GM19463 (cell line): ENCODE results near the gene NMRK2.
"Not testable (repeated sequence)": the region's sequence is repeated elsewhere in the genome, so short reads cannot be mapped to it uniquely, and the experiment has no call there.

Experiments used
- ATAC-seq: cut with Tn5 transposase; IDR thresholded peaks from one replicate; pipeline ENCODE4 v1.9.1; 2021; ENCODE audit warnings: mild to moderate bottlenecking, moderate library complexity; ENCODE audit not compliant: unreplicated experiment

Gene NMRK2

GRCh38 chr19:3963458-3964255 is 30.8 kb downstream of the NMRK2 start:
- no peak for ATAC-seq

- ATAC-seq = no peak
Measured at GRCh38 chr19:3964256-3965194, 31.7 kb downstream of the NMRK2 start.

DNA sequence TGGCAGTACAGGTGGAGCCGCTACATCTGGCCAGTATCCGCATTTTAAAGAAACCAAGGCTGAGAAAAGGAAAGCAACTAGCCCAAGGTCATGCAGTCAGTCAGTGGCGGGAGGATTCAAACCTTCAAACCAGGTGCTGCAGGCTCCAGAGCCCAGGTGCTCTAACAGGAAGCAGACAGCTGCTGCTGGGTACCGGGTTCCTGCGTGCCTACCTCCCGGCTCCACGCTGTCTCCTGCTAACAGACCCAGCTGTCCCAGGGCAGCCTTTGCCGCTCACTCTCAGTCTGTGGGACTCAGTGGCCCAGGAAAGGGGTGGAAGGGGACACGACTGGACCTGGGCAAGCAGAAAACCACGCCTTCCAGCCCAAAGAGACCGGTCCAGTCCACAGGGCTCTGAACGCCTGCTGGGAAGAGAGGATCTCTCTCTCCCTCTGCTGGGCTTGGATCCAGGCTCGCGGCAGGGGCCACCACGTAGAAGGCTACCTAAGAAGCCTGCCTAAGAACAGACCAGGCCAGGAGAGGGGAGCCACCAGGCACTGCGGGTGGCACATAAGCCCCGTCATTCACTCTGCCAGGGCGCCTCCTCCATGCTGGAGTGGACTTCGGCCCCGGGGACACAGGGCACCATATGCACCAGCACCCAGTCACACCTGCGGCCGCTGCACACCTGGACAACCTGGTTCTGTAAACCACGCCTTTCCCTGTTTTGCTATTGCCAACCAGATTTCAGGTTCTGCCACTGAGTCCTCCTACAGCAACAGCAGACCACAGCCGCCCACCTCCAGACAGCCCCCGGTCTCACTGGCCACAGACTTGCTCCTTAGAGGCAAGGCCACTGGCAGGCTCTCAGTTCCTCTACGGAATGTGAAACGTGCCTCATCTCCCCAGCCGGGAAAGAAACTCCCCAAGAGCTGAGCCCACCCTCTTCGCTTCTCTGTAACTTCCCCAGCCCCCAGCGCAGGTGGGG is 33.5 kb downstream of the NMRK2 start:
- no peak for ATAC-seq

DNA sequence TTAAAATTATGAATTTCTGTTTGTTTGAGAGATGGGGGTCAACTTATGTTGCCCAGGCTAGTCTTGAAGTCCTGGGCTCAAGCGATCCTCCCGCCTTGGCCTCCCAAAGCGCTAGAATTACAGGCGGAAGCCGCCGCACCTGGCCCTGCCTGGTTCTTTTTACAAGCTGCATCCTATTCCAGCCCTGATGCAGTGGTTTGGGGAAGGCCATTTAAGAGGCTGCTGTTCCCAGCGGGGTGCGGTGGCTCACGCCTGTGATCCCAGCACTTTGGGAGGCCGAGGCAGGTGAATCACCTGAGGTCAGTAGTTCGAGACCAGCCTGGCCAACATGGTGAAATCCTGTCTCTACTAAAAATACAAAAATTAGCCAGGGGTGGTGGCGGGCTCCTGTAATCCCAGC is 35.1 kb downstream of the NMRK2 start:
- ATAC-seq = not testable (repeated sequence)

DNA sequence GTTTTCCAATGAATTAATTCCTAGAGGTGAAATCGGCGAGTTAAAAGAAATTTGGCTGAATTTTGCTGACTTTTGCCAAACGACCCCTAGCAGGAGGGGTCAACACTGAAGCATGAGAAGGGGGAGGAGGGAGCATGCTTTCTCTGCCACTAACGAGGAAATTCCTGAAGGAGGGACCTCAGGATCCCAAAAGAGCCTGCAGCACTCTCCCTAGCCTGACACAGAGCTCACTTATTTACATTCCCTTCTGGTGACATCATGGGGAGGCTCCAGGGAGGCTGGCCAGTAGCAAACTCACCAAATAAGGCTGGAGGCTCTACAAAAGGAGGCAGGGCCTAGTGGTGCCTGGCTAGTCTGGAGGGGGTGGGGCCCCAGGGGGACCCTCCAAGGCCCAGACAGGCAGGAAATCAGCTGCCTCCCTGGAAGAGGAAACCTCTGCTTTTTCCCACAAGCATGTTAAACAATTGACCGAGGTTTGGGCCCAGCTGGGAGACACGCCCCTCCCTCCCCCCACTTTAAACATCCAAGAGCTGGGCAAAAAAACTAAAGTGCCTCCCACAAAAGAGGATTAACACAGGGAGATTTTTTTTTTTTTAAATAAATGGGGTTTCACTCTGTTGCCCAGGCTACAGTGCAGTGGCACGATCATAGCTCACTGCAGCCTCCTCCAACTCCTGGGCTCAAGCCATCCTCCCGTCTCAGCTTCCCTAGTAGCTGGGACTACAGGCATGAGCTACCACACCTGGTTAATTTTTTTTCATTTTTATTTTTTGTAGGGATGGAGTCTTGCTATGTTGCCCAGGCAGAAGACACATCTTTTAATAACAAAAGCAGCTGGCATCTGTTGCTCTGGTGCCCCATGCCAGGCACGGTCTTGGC is 35.9 kb downstream of the NMRK2 start:
- ATAC-seq = no peak

DNA sequence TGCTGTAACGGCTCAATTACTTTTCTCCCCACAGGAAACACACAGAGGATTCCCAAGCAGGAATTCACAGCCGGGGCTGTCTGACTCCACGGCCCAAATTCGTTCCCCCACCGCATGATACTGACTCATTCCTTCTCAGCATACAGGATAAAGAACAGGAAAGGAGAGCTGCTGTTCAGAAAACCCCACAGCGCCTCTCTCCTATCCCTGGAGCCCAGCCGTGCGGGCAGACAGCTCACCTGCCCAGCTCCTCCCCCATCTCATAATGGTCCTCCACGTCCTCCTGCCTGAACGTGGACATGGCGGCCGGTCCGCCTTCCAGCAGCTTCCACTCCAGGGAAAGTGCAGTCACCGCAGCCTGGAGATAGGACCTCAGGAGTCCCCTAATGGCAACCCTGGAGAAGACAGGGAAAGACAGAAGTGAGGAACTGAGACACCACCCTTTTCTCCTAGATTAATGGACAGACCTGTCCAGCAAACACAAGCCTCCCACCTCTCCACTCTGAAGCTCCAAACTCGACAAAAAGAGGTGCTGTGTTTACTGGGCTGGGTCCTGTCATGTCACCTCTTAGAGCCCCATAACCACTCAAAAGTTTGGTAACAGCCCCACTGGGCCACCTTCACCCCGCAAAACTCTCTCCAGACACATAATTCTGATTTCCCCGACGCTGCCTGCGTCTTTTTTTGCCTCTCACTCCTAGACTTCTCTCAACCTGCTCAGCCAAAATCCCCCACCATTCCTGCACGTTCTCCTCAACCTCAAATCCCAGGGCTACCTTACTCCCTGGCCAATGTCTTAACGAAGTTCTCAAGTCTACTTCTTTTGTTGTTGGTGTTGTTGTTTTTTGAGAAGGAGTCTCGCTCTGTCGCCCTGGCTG is 36.8 kb downstream of the NMRK2 start:
- ATAC-seq = no peak

GRCh38 chr19:3970313-3970807 is 37.5 kb downstream of the NMRK2 start:
- no peak for ATAC-seq

GRCh38 chr19:3970808-3971598 is 38.1 kb downstream of the NMRK2 start, which contains the start of gene DAPK3:
Gene DAPK3, minus strand, starts transcription at chr19:3971099. Its CDS starts 1,364 bp downstream, at chr19:3969735.
- peak; percentile 93 for ATAC-seq

DNA sequence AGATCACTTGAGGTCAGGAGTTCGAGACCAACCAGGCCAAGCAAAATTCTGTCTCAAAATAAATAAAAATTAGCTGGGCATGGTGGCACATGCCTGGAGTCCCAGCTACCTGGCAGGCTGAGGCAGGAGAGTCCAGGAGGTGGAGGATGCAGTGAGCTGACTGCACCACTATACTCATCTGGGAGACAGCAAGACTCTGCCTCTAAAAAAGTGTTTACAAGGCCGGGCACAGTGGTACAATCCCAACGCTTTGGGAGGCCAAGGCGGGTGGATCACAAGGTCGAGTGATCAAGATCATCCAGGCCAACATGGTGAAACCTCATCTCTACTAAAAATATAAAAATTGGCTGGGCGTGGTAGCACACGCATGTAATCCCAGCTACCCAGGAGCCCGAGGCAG is 42.3 kb downstream of the NMRK2 start:
- no peak for ATAC-seq

DNA sequence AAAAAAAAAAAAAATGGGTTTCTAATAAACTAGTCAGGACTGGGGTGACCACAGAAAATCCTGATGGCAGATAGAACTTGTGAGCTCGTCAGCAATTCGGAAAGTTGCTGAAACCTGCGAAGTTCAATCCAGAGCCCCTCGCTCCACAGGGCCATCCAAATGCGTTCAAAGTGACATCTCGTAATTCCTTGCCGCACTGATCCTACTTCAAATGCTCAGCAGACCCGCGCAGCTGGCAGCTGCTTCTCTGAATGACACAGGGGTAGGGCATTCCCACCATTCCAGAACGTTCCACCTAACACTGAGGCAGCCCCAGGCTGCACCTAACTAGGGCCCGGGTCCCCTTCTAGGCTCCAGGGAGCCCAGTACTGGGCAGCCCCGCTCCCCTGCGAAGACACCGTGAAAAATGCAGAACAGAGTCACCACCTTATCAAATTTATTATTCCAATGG is 42.8 kb downstream of the NMRK2 start:
- no peak for ATAC-seq

DNA sequence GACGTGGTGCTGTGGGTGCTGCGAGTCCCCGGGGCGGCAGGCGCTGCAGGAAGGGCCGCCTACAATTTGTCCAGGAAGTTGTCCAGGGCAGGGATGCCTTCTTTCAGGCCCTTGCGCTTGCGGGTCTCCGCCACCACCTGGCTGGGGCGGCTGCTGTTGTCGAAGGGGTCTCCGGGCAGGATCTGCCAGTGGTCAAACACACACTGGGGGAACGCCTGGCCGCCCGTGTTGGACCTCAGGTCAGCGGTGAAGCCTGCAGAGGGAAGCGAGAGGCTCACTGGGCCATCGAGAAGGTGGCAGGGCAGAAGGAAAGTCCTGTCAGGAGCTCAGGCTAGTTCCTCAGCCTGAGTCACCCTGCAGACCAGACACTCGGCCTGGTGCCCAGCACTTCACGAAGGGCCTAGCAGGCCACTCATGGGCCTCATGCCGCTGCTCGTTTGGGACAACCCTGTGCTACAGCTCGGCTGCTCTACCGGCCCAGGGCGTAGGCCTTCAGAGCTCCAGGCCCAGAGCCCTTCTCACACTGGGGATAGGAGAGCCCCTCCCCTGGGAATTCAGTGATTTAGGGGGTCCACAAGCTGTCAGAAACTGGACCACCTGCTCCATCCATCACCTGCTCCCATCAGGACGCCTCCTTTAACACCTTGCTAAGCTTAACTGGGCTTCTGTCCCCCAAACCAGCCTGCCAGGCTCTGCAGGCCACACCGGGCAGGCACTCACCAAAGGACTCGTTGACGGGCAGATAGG is 43.8 kb downstream of the NMRK2 start:
- ATAC-seq = no peak

DNA sequence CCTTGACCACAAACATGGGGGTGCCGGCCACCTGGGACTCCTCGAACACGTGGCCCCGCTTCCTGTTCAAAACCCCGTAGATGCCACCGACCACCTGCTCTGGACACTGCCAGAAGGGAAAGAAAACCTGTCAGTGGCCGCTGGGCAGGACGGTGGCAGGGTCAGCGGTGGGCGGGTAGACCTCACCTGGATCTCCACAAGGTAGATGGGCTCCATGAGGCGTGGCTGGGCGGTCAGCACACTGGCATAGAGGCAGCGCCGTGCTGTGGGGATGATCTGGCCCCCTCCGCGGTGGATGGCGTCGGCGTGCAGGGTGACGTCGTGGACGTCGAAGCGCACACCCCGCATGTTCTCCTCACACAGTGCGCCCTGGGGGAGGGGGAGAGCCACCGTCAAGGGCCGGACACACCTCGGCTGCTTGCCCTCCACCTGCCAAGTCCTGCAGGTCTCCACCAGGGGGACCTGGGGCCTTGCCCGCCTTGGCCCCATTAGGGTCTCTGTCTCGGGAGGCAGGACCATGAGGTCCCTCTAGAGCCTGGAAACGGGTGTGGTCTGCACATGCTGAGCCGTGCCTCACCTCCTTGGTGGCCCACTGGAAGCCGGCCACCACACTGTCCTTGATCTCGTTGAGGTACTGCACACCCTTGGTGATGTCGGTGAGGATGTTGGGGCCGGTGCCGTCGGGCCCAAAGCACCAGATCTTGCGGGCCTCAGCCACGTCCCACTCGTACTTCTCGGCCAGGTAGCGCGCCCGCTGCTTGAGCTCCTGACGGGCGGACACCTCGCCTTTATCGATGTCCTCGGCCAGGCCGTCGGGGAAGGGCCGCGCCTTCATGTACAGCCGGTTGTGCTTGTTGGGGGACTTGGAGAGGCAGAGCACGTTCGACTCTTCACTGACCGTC is 44.6 kb downstream of the NMRK2 start:
- no peak for ATAC-seq

DNA sequence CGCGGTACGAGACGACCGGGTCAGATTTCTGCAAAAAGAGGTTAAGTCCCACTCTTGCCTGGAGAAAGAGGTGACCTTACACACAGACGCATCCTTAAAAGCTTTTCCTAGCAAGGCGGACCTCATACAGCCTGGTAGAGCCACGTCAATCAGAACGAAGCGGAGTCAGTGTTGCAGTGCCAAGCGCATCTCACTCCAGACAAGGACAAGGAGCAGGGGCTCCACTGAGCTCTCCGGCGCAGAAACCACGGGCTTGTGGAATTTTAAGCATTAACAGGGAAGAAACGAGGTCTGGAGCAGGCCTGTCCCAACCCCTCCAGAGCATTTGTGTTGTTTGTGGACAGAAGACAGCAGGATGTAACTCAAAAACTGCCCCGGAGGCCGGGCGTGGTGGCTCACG is 45.3 kb downstream of the NMRK2 start:
- ATAC-seq = no peak

DNA sequence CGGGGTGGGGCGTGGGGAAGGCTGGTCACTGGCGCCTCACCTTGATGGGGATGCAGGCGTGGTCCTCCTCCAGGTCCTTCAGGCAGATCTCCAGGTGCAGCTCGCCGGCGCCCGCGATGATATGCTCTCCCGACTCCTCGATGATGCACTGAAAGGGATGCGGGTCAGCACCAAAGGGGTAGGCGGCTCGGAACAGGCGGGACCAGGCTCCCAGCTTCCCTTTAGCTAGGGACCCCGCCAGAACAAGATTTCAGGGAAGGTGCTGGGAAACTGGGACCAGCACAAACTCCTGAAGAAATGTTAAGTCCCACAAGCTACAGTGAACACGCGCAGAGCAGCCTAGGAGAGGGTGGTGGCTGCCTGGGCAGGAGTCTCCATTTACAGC is 46.4 kb downstream of the NMRK2 start:
- ATAC-seq = no peak

GRCh38 chr19:3979674-3980352 is 46.9 kb downstream of the NMRK2 start:
- no peak for ATAC-seq
